HG03045 (cell line): Measurements from ENCODE around the gene DYRK3.

ENCODE experiments used
- ATAC-seq: cut with Tn5 transposase; IDR thresholded peaks from one replicate; pipeline ENCODE4 v1.9.1; 2021; ENCODE audit warnings: mild to moderate bottlenecking, moderate library complexity; ENCODE audit not compliant: unreplicated experiment

Gene DYRK3

GRCh38 chr1:206658981-206659273 lies 23.6 kb downstream of the DYRK3 start:
- ATAC-seq: no peak

GRCh38 chr1:206660136-206660535 lies 24.8 kb downstream of the DYRK3 start:
- ATAC-seq: no peak

- ATAC-seq: no peak
Measured at GRCh38 chr1:206661161-206661820, 26.0 kb downstream of the DYRK3 start.

GRCh38 chr1:206662396-206663092 lies 27.2 kb downstream of the DYRK3 start:
- no peak for ATAC-seq

- ATAC-seq: no peak
Measured at GRCh38 chr1:206663362-206663761, 28.0 kb downstream of the DYRK3 start.

GRCh38 chr1:206663832-206664652 lies 28.7 kb downstream of the DYRK3 start:
- ATAC-seq: peak; percentile 54

- ATAC-seq: no peak
Measured at GRCh38 chr1:206664740-206665139, 29.4 kb downstream of the DYRK3 start.

GRCh38 chr1:206666031-206666561 lies 30.8 kb downstream of the DYRK3 start:
- no peak for ATAC-seq

- no peak for ATAC-seq
Measured at GRCh38 chr1:206666954-206667665, 31.8 kb downstream of the DYRK3 start.

- ATAC-seq: no peak
Measured at GRCh38 chr1:206668351-206668750, 33.0 kb downstream of the DYRK3 start.

GRCh38 chr1:206668874-206669410 lies 33.6 kb downstream of the DYRK3 start:
- no peak for ATAC-seq

- no peak for ATAC-seq
Measured at GRCh38 chr1:206672011-206672688, 36.8 kb downstream of the DYRK3 start.

GRCh38 chr1:206672844-206673758 lies 37.8 kb downstream of the DYRK3 start:
- ATAC-seq: no peak

- ATAC-seq: no peak
Measured at GRCh38 chr1:206674236-206674635, 38.9 kb downstream of the DYRK3 start.

GRCh38 chr1:206674745-206675175 lies 39.4 kb downstream of the DYRK3 start:
- no peak for ATAC-seq

- ATAC-seq: no peak
Measured at GRCh38 chr1:206676499-206676898, 41.2 kb downstream of the DYRK3 start.

- ATAC-seq: no peak
Measured at GRCh38 chr1:206678490-206678889, 43.2 kb downstream of the DYRK3 start.

- ATAC-seq: peak; percentile 73
Measured at GRCh38 chr1:206679738-206680211, 44.4 kb downstream of the DYRK3 start.

- ATAC-seq: no peak
Measured at GRCh38 chr1:206680279-206680678, 44.9 kb downstream of the DYRK3 start.
